Measurements from ENCODE around the gene HPGD.

Gene HPGD

GRCh38 chr4:174544496-174544895 lies 22.2 kb upstream of the HPGD start:
- no peak overlapping the region for H3K4me3 ChIP-seq (ENCODE audit: insufficient read depth, low read length, poor library complexity, severe bottlenecking)
- no peaks in the 10 kb centered on the region for H3K79me2 ChIP-seq (ENCODE audit: insufficient read depth, low read length)
- H3K9me3 ChIP-seq (ENCODE audit: insufficient read depth, low read length) = no peaks in the 10 kb centered on the region
- H3K4me2 ChIP-seq (ENCODE audit: low read depth, low read length, poor library complexity, severe bottlenecking) = no peak overlapping the region
- H3K27me3 ChIP-seq (ENCODE audit: low read length) = no peaks in the 10 kb centered on the region
- no peaks in the 10 kb centered on the region for H4K20me1 ChIP-seq (ENCODE audit: low read depth, low read length)
- H3F3A ChIP-seq (ENCODE audit: insufficient read depth) = no peaks in the 10 kb centered on the region
- no peak for TF ChIP-seq EZH2phosphoT487 (conservative IDR thresholded peaks at IDR 0.05; ENCODE audit: low read length)
- TF ChIP-seq CTCF (IDR thresholded peaks at IDR 0.05; ENCODE audit: insufficient read depth, low read length, poor library complexity, severe bottlenecking) = no peak
- no peak overlapping the region for H2AFZ ChIP-seq (ENCODE audit: low read depth, low read length, severe bottlenecking)
- H3K9me2 ChIP-seq (replicated peaks; ENCODE audit: insufficient read depth, low read length) = no peaks in the 10 kb centered on the region
- no peak overlapping the region for H3K9ac ChIP-seq (ENCODE audit: low read length)
- no peak overlapping the region for H3K27ac ChIP-seq (ENCODE audit: low read depth, low read length)
- H3K36me3 ChIP-seq (ENCODE audit: low read length) = no peaks in the 10 kb centered on the region

- Histone ChIP-seq H3K4me3 (ENCODE audit: insufficient read depth, low read length, poor library complexity, severe bottlenecking) (no peak overlapping the region), H3K27ac (ENCODE audit: low read depth, low read length) (no peak overlapping the region), H2AFZ (ENCODE audit: low read depth, low read length, severe bottlenecking) (no peak overlapping the region), H3F3A (ENCODE audit: insufficient read depth) (no peaks in the 10 kb centered on the region), H3K9ac (ENCODE audit: low read length) (no peak overlapping the region), H3K9me3 (ENCODE audit: insufficient read depth, low read length) (no peaks in the 10 kb centered on the region), H3K27me3 (ENCODE audit: low read length) (no peaks in the 10 kb centered on the region), H3K4me2 (ENCODE audit: low read depth, low read length, poor library complexity, severe bottlenecking) (no peak overlapping the region), H3K9me2 (replicated peaks; ENCODE audit: insufficient read depth, low read length) (no peaks in the 10 kb centered on the region), H3K36me3 (ENCODE audit: low read length) (no peaks in the 10 kb centered on the region), H3K79me2 (ENCODE audit: insufficient read depth, low read length) (no peaks in the 10 kb centered on the region), H4K20me1 (ENCODE audit: low read depth, low read length) (no peaks in the 10 kb centered on the region)
- TF ChIP-seq CTCF (IDR thresholded peaks at IDR 0.05; ENCODE audit: insufficient read depth, low read length, poor library complexity, severe bottlenecking) = no peak
- no peak for TF ChIP-seq EZH2phosphoT487 (conservative IDR thresholded peaks at IDR 0.05; ENCODE audit: low read length)
These were observed 17.9 kb upstream of the HPGD start for GRCh38 chr4:174540175-174540574.

- Histone ChIP-seq H3K9me3 (ENCODE audit: insufficient read depth, low read length) (no peaks in the 10 kb centered on the region), H3K9me2 (replicated peaks; ENCODE audit: insufficient read depth, low read length) (no peaks in the 10 kb centered on the region), H4K20me1 (ENCODE audit: low read depth, low read length) (no peaks in the 10 kb centered on the region), H3K27ac (ENCODE audit: low read depth, low read length) (no peak overlapping the region), H3K79me2 (ENCODE audit: insufficient read depth, low read length) (no peaks in the 10 kb centered on the region), H3K27me3 (ENCODE audit: low read length) (no peaks in the 10 kb centered on the region), H2AFZ (ENCODE audit: low read depth, low read length, severe bottlenecking) (no peak overlapping the region), H3K4me3 (ENCODE audit: insufficient read depth, low read length, poor library complexity, severe bottlenecking) (no peak overlapping the region), H3F3A (ENCODE audit: insufficient read depth) (no peaks in the 10 kb centered on the region), H3K9ac (ENCODE audit: low read length) (no peak overlapping the region), H3K36me3 (ENCODE audit: low read length) (no peaks in the 10 kb centered on the region), H3K4me2 (ENCODE audit: low read depth, low read length, poor library complexity, severe bottlenecking) (no peak overlapping the region)
- TF ChIP-seq CTCF (IDR thresholded peaks at IDR 0.05; ENCODE audit: insufficient read depth, low read length, poor library complexity, severe bottlenecking) (no peak), EZH2phosphoT487 (conservative IDR thresholded peaks at IDR 0.05; ENCODE audit: low read length) (no peak)
These were observed 17.3 kb upstream of the HPGD start for GRCh38 chr4:174539571-174539970.

- Histone ChIP-seq H3K4me3 (ENCODE audit: insufficient read depth, low read length, poor library complexity, severe bottlenecking) (no peak overlapping the region), H3K79me2 (ENCODE audit: insufficient read depth, low read length) (no peaks in the 10 kb centered on the region), H3K36me3 (ENCODE audit: low read length) (no peaks in the 10 kb centered on the region), H4K20me1 (ENCODE audit: low read depth, low read length) (no peaks in the 10 kb centered on the region), H3K4me2 (ENCODE audit: low read depth, low read length, poor library complexity, severe bottlenecking) (no peak overlapping the region), H3K9ac (ENCODE audit: low read length) (no peak overlapping the region), H2AFZ (ENCODE audit: low read depth, low read length, severe bottlenecking) (no peak overlapping the region), H3F3A (ENCODE audit: insufficient read depth) (no peaks in the 10 kb centered on the region), H3K9me2 (replicated peaks; ENCODE audit: insufficient read depth, low read length) (no peaks in the 10 kb centered on the region), H3K27ac (ENCODE audit: low read depth, low read length) (no peak overlapping the region), H3K27me3 (ENCODE audit: low read length) (no peaks in the 10 kb centered on the region), H3K9me3 (ENCODE audit: insufficient read depth, low read length) (no peaks in the 10 kb centered on the region)
- TF ChIP-seq EZH2phosphoT487 (conservative IDR thresholded peaks at IDR 0.05; ENCODE audit: low read length) (no peak), CTCF (IDR thresholded peaks at IDR 0.05; ENCODE audit: insufficient read depth, low read length, poor library complexity, severe bottlenecking) (no peak)
These were observed 16.6 kb upstream of the HPGD start for GRCh38 chr4:174538876-174539250.

Measured in SU-DHL-6 (cell line).